OCI-LY1 (cell line): ENCODE measurements around the gene ZDHHC14.

Experiments used
- H2AFZ ChIP-seq: fragments of 200-600 bp; sonication (generic), shearing (Covaris generic); 2 replicates; pipeline ENCODE4 v1.6.0; 2014; ENCODE audit warnings: antibody characterized with exemption, mild to moderate bottlenecking, low read length
- H3F3A ChIP-seq: fragments of 200-600 bp; sonication (generic), shearing (Covaris generic); 2 replicates; pipeline ENCODE4 v1.6.0; 2014; ENCODE audit warnings: mild to moderate bottlenecking, antibody characterized with exemption, low read length, moderate library complexity; ENCODE audit not compliant: insufficient read depth
- H3K27ac ChIP-seq: fragments of 200-600 bp; sonication (generic); 2 replicates; pipeline ENCODE4 v1.5.1; 2014; ENCODE audit warnings: low read length, mixed run types, mild to moderate bottlenecking, low read depth; ENCODE audit not compliant: poor library complexity, severe bottlenecking
- H3K27me3 ChIP-seq: fragments of 200-600 bp; sonication (generic); 2 replicates; pipeline ENCODE4 v1.6.0; 2014; ENCODE audit warnings: antibody characterized with exemption, mild to moderate bottlenecking, low read length, moderate library complexity; ENCODE audit not compliant: insufficient read depth
- H3K36me3 ChIP-seq: fragments of 200-600 bp; sonication (generic); 2 replicates; pipeline ENCODE4 v1.6.1; 2014; ENCODE audit warnings: mild to moderate bottlenecking, antibody characterized with exemption, low read length, moderate library complexity, mixed read lengths; ENCODE audit not compliant: insufficient read depth
- H3K4me1 ChIP-seq: fragments of 200-600 bp; sonication (generic); 2 replicates; pipeline ENCODE4 v1.5.1; 2014; ENCODE audit warnings: mild to moderate bottlenecking, low read length, moderate library complexity; ENCODE audit not compliant: insufficient read depth, severe bottlenecking
- H3K4me2 ChIP-seq: fragments of 200-600 bp; sonication (generic), shearing (Covaris generic); 2 replicates; pipeline ENCODE4 v1.6.1; 2014; ENCODE audit warnings: low read length
- H3K4me3 ChIP-seq: fragments of 200-600 bp; sonication (generic); 2 replicates; pipeline ENCODE4 v1.5.1; 2014; ENCODE audit warnings: low read length, low read depth, mild to moderate bottlenecking, mixed read lengths; ENCODE audit not compliant: poor library complexity, severe bottlenecking
- H3K79me2 ChIP-seq: fragments of 200-600 bp; shearing (Covaris generic); 2 replicates; pipeline ENCODE4 v1.6.1; 2016; ENCODE audit warnings: mixed run types, low read length, mixed read lengths; ENCODE audit not compliant: insufficient read depth
- H3K9ac ChIP-seq: fragments of 200-600 bp; sonication (generic), shearing (Covaris generic); 2 replicates; pipeline ENCODE4 v1.6.1; 2014; ENCODE audit warnings: mild to moderate bottlenecking, low read length, mixed read lengths
- H3K9me2 ChIP-seq: fragments of 200-600 bp; sonication (generic), shearing (Covaris generic); 2 replicates; pipeline ENCODE4 v1.6.1; 2014; ENCODE audit warnings: low read depth, mild to moderate bottlenecking, low read length, mixed read lengths
- H3K9me3 ChIP-seq: fragments of 200-600 bp; shearing (Covaris generic); 2 replicates; pipeline ENCODE4 v1.6.1; 2014; ENCODE audit warnings: low read length, mixed read lengths
- H4K20me1 ChIP-seq: fragments of 200-600 bp; sonication (generic), shearing (Covaris generic); 2 replicates; pipeline ENCODE4 v1.6.0; 2016; ENCODE audit warnings: mild to moderate bottlenecking, low read length; ENCODE audit not compliant: insufficient read depth
- EZH2 ChIP-seq: fragments of 200-600 bp; sonication (generic), shearing (Covaris generic); IDR thresholded peaks from 2 replicates; pipeline ENCODE4 v1.8.0; 2017; ENCODE audit warnings: borderline replicate concordance, mixed run types, mild to moderate bottlenecking, antibody characterized with exemption, low read length, moderate library complexity, mixed read lengths
- TF ChIP-seq, protein P1 (sequence below): fragments of 200-600 bp; sonication (generic), shearing (Covaris generic); IDR thresholded peaks from 2 replicates; pipeline ENCODE4 v1.5.1; 2017; ENCODE audit warnings: mild to moderate bottlenecking, antibody characterized with exemption, low read length, moderate library complexity, mixed read lengths

Gene ZDHHC14

DNA sequence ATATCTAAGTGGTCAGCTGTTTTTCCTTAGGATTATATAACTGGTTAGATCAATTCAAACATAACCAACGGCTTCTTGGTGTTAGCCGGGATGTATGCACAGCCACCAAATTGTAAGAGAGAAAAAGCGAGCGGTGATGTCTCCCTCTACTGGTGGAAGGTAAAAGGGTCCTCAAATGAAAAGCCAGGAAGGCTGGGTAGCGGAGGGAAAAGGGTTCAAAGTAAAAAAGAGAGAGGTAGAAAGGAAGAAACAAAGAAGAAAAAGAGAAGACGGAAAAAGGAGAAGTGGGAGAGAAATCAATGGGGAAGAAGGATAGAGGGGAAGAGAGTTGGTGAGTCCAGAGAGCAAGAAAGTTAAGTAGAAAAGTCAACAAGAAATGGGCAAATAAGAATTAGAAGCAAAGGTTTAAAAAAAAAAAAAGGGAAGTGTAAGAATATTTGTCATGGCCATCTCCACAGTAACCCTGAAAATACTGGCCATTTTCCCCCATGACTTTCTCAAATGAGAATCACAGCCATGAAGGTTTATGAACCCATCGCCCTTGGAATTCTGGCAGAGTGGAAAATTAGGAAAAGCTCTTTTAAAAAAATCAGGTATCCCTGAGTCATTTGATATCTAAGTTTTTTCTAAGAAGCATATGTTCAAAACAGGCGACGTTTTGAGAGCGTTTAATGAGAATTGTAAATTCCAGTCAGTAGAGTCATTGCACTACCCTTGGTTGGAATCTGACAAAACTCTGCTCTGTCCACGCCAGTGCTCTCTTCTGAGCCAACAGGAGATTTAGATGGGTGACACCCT lies 286.4 kb downstream of the ZDHHC14 start:
- H3K36me3 ChIP-seq, result no peaks in the 10 kb centered on the region
- TF ChIP-seq, protein P1, sequence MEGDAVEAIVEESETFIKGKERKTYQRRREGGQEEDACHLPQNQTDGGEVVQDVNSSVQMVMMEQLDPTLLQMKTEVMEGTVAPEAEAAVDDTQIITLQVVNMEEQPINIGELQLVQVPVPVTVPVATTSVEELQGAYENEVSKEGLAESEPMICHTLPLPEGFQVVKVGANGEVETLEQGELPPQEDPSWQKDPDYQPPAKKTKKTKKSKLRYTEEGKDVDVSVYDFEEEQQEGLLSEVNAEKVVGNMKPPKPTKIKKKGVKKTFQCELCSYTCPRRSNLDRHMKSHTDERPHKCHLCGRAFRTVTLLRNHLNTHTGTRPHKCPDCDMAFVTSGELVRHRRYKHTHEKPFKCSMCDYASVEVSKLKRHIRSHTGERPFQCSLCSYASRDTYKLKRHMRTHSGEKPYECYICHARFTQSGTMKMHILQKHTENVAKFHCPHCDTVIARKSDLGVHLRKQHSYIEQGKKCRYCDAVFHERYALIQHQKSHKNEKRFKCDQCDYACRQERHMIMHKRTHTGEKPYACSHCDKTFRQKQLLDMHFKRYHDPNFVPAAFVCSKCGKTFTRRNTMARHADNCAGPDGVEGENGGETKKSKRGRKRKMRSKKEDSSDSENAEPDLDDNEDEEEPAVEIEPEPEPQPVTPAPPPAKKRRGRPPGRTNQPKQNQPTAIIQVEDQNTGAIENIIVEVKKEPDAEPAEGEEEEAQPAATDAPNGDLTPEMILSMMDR, result peak; percentile 87
- no peak for TF ChIP-seq EZH2
- no peak overlapping the region for H2AFZ ChIP-seq
- no peak overlapping the region for H3K4me3 ChIP-seq
- H4K20me1 ChIP-seq, result no peaks in the 10 kb centered on the region
- H3K27ac ChIP-seq, result no peak overlapping the region
- H3K4me1 ChIP-seq, result no peaks in the 10 kb centered on the region
- no peaks in the 10 kb centered on the region for H3F3A ChIP-seq
- no peaks in the 10 kb centered on the region for H3K79me2 ChIP-seq
- no peaks in the 10 kb centered on the region for H3K9me3 ChIP-seq
- H3K9me2 ChIP-seq, result no peaks in the 10 kb centered on the region
- no peak overlapping the region for H3K4me2 ChIP-seq
- H3K27me3 ChIP-seq, result peaks cover 4% of the 10 kb centered on the region; the same call in 1 of the 2 replicates
- no peak overlapping the region for H3K9ac ChIP-seq

DNA sequence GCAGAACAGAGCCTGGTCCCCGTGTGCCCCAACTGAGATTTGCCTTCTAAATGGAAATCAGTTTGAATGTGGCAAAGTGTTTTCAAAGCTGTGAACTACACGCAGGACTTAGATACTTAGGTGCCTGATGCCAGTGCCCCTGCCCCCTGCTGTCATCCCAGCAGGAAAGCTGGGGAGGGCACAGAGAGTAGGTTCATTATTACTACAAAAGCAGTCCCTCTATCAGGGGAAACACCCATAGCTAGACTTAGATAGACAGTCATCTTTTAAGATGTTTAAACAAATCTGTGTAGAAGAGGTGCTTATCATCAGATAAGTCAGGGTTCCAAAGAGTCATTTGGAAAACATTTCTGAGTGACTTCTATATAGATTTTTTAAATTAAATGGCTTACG lies 287.0 kb downstream of the ZDHHC14 start:
- TF ChIP-seq, protein P1, result no peak
- TF ChIP-seq EZH2, result no peak
- no peak overlapping the region for H3K4me2 ChIP-seq
- H3K9me3 ChIP-seq, result no peaks in the 10 kb centered on the region
- no peaks in the 10 kb centered on the region for H3K36me3 ChIP-seq
- H3K9me2 ChIP-seq, result no peaks in the 10 kb centered on the region
- no peaks in the 10 kb centered on the region for H4K20me1 ChIP-seq
- no peak overlapping the region for H3K4me3 ChIP-seq
- H3K4me1 ChIP-seq, result no peaks in the 10 kb centered on the region
- peaks cover 4% of the 10 kb centered on the region; the same call in 1 of the 2 replicates for H3K27me3 ChIP-seq
- H3F3A ChIP-seq, result no peaks in the 10 kb centered on the region
- H3K9ac ChIP-seq, result no peak overlapping the region
- no peak overlapping the region for H3K27ac ChIP-seq
- no peaks in the 10 kb centered on the region for H3K79me2 ChIP-seq
- no peak overlapping the region for H2AFZ ChIP-seq

DNA sequence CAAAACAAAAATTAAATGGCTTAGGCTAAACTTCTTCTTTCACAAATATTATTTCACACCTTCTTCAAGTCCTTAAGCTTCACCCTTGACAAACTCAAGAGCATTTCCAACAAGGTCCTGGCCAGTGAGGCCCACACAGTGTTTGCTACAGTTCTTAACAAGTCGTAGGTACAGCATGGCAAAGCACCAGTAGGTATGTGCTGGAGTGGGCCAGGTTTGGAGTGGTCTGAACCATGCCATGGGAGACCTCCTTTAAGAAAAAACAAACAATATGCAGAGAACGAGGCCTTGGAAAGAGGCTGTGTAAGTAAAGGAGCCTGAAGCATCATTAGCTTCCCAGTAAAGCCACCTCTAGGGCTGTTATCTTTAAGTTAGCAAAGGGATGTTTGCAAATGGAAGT lies 287.7 kb downstream of the ZDHHC14 start:
- H3K9me2 ChIP-seq, result no peaks in the 10 kb centered on the region
- peaks cover 4% of the 10 kb centered on the region; the same call in 1 of the 2 replicates for H3K27me3 ChIP-seq
- no peak overlapping the region for H3K4me2 ChIP-seq
- H3F3A ChIP-seq, result no peaks in the 10 kb centered on the region
- H3K36me3 ChIP-seq, result no peaks in the 10 kb centered on the region
- no peaks in the 10 kb centered on the region for H3K4me1 ChIP-seq
- H3K4me3 ChIP-seq, result no peak overlapping the region
- no peaks in the 10 kb centered on the region for H3K9me3 ChIP-seq
- H4K20me1 ChIP-seq, result no peaks in the 10 kb centered on the region
- no peak overlapping the region for H3K9ac ChIP-seq
- no peak overlapping the region for H3K27ac ChIP-seq
- no peaks in the 10 kb centered on the region for H3K79me2 ChIP-seq
- no peak for TF ChIP-seq EZH2
- TF ChIP-seq, protein P1, result no peak
- no peak overlapping the region for H2AFZ ChIP-seq
